Measurements from ENCODE around the gene ADAM33. TPM values are rescaled to one million over a fixed set of nuclear protein-coding genes. Genes with fewer than 3 reads are reported as not detected.

ADAM33 gene
- total RNA-seq, 1 experiment from 2014 or later, result not detected

- POLR2A ChIA-PET, result no interaction called here
- TF ChIP-seq, protein P1, sequence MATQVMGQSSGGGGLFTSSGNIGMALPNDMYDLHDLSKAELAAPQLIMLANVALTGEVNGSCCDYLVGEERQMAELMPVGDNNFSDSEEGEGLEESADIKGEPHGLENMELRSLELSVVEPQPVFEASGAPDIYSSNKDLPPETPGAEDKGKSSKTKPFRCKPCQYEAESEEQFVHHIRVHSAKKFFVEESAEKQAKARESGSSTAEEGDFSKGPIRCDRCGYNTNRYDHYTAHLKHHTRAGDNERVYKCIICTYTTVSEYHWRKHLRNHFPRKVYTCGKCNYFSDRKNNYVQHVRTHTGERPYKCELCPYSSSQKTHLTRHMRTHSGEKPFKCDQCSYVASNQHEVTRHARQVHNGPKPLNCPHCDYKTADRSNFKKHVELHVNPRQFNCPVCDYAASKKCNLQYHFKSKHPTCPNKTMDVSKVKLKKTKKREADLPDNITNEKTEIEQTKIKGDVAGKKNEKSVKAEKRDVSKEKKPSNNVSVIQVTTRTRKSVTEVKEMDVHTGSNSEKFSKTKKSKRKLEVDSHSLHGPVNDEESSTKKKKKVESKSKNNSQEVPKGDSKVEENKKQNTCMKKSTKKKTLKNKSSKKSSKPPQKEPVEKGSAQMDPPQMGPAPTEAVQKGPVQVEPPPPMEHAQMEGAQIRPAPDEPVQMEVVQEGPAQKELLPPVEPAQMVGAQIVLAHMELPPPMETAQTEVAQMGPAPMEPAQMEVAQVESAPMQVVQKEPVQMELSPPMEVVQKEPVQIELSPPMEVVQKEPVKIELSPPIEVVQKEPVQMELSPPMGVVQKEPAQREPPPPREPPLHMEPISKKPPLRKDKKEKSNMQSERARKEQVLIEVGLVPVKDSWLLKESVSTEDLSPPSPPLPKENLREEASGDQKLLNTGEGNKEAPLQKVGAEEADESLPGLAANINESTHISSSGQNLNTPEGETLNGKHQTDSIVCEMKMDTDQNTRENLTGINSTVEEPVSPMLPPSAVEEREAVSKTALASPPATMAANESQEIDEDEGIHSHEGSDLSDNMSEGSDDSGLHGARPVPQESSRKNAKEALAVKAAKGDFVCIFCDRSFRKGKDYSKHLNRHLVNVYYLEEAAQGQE (IDR thresholded peaks at IDR 0.05; ENCODE audit: low read depth), result no peak
- no peaks in the 10 kb centered on the region for H3K36me3 ChIP-seq (ENCODE audit: control insufficient read depth in 1 of 2, insufficient read depth in 2 of 2, low read length in 2 of 2)
Measured at GRCh38 chr20:3651204-3651962, 30.4 kb downstream of the ADAM33 start.

DNA sequence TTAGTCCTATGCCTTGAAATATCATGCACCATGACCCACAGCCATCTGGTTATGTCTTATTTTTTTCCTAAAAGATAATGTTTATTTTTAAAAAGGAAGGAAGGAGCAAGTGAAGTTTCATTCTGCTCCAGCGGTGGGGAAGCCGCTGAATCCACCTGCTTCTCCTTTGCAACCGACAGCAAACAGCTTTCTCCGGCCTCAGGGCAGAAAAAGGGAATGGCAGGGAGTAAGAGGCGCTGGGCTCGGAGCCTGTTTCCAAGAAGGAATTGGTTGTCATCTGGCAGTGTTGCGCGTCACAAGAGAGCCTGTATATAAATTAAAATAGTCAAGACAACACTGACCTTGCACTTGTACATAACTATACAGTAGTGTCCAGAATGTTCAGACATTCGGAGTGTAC is 32.9 kb downstream of the ADAM33 start:
- Histone ChIP-seq H3K36me3 (ENCODE audit: control insufficient read depth in 1 of 2, insufficient read depth in 2 of 2, low read length in 2 of 2) (no peaks in the 10 kb centered on the region), H4K20me1 (ENCODE audit: insufficient read depth) (no peaks in the 10 kb centered on the region), H3K4me2 (ENCODE audit: low read length) (no peak overlapping the region), H3K27ac (ENCODE audit: low read depth, low read length) (no peak overlapping the region), H3K79me2 (ENCODE audit: insufficient read depth, low read length) (no peaks in the 10 kb centered on the region), H2AFZ (ENCODE audit: low read depth, low read length, poor library complexity, severe bottlenecking) (no peak overlapping the region), H3K9me3 (ENCODE audit: control insufficient read depth in 1 of 2, insufficient read depth in 1 of 2, low read depth in 1 of 2, low read length in 2 of 2) (no peaks in the 10 kb centered on the region), H3K4me3 (replicated peaks in 1 of 2; ENCODE audit: low read depth in 1 of 2, low read length in 2 of 2) (no peak overlapping the region), H3K9me2 (ENCODE audit: insufficient read depth) (no peaks in the 10 kb centered on the region), H3K9ac (ENCODE audit: low read length) (no peak overlapping the region), H3K4me1 (ENCODE audit: control insufficient read depth in 1 of 2, insufficient read depth in 2 of 2, low read length in 2 of 2) (no peaks in the 10 kb centered on the region), H3K27me3 (ENCODE audit: insufficient read depth, low read length) (no peaks in the 10 kb centered on the region)
- DNase-seq (ENCODE audit: low read depth, low spot score) (no peak), ATAC-seq (no peak)
- RAD21 ChIA-PET (ENCODE audit: low non-redundant PET in 1 of 2, low total read pairs in 2 of 2, uncharacterized antibody in 2 of 2, unreplicated experiment in 2 of 2), result no interaction called here
- BruUV-seq (replicated peaks), result no TSS peak
- TF ChIP-seq, protein P1 (IDR thresholded peaks at IDR 0.05; ENCODE audit: low read depth), result no peak
- TF ChIP-seq, protein P2, sequence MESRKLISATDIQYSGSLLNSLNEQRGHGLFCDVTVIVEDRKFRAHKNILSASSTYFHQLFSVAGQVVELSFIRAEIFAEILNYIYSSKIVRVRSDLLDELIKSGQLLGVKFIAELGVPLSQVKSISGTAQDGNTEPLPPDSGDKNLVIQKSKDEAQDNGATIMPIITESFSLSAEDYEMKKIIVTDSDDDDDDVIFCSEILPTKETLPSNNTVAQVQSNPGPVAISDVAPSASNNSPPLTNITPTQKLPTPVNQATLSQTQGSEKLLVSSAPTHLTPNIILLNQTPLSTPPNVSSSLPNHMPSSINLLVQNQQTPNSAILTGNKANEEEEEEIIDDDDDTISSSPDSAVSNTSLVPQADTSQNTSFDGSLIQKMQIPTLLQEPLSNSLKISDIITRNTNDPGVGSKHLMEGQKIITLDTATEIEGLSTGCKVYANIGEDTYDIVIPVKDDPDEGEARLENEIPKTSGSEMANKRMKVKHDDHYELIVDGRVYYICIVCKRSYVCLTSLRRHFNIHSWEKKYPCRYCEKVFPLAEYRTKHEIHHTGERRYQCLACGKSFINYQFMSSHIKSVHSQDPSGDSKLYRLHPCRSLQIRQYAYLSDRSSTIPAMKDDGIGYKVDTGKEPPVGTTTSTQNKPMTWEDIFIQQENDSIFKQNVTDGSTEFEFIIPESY (IDR thresholded peaks at IDR 0.05; ENCODE audit: extremely low read depth, insufficient replicate concordance, low read length), result no peak
- no peak for TF ChIP-seq RAD21 (IDR thresholded peaks at IDR 0.05; ENCODE audit: low read depth)
- no peak for TF ChIP-seq TCF7L2 (IDR thresholded peaks at IDR 0.05; ENCODE audit: borderline replicate concordance, extremely low read depth, insufficient read depth, insufficient read length)
- TF ChIP-seq ZNF274 (IDR thresholded peaks at IDR 0.05; ENCODE audit: low read depth, low read length), result no peak
- TF ChIP-seq SP1 (IDR thresholded peaks at IDR 0.05; ENCODE audit: low read depth), result no peak
- POLR2A ChIA-PET, result no interaction called here
- intact Hi-C loops (cut with micrococcal nuclease), result no loop called here
- CTCF ChIA-PET, result no interaction called here

More at GRCh38 chr20:3651204-3651962, 30.4 kb downstream of the ADAM33 start:
- no peak overlapping the region for H2AFZ ChIP-seq (ENCODE audit: low read depth, low read length, poor library complexity, severe bottlenecking)
- no peaks in the 10 kb centered on the region for H3K9me2 ChIP-seq (ENCODE audit: insufficient read depth)
- no peaks in the 10 kb centered on the region for H3K79me2 ChIP-seq (ENCODE audit: insufficient read depth, low read length)
- ATAC-seq, result no peak
- intact Hi-C loops (cut with micrococcal nuclease), result no loop called here
- H3K4me1 ChIP-seq (ENCODE audit: control insufficient read depth in 1 of 2, insufficient read depth in 2 of 2, low read length in 2 of 2), result no peaks in the 10 kb centered on the region
- no peak for DNase-seq (ENCODE audit: low read depth, low spot score)
- H4K20me1 ChIP-seq (ENCODE audit: insufficient read depth), result no peaks in the 10 kb centered on the region
- no peak overlapping the region for H3K9ac ChIP-seq (ENCODE audit: low read length)
- no TSS peak for BruUV-seq (replicated peaks)
- CTCF ChIA-PET, result no interaction called here
- H3K9me3 ChIP-seq (ENCODE audit: control insufficient read depth in 1 of 2, insufficient read depth in 1 of 2, low read depth in 1 of 2, low read length in 2 of 2), result no peaks in the 10 kb centered on the region
- no peak overlapping the region for H3K27ac ChIP-seq (ENCODE audit: low read depth, low read length)
- H3K4me2 ChIP-seq (ENCODE audit: low read length), result no peak overlapping the region
- RAD21 ChIA-PET (ENCODE audit: low non-redundant PET in 1 of 2, low total read pairs in 2 of 2, uncharacterized antibody in 2 of 2, unreplicated experiment in 2 of 2), result no interaction called here
- no peaks in the 10 kb centered on the region for H3K27me3 ChIP-seq (ENCODE audit: insufficient read depth, low read length)
- H3K4me3 ChIP-seq (replicated peaks in 1 of 2; ENCODE audit: low read depth in 1 of 2, low read length in 2 of 2), result no peak overlapping the region

Measured in HCT116 (cell line).